ENCODE measurements around the gene TPCN2.

Gene TPCN2

DNA sequence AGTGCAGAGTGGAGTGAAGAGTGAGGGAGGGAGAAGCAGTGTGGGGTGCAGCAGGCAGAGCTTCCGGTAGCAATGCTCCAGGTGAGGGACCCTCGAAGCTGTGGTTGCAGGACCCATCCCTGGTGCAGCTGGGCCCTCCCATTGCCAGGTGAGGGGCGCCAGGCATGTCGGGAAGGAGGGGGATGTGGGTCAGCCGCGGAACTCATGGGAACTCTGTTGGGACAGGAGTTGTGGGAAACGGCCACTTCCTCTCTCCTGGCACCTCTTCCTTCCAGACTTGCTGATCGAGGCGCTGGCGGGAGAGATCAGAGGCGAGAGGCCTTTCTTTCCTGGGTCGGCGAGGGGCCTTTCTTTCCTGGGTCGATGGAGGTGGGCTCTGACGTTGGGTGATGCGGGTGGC, 48.5 kb downstream of the TPCN2 start:
- Histone ChIP-seq H3K36me3 (no peaks in the 10 kb centered on the region), H3K9me3 (ENCODE audit: severe bottlenecking) (no peaks in the 10 kb centered on the region), H3K27ac (no peak overlapping the region), H3K27me3 (ENCODE audit: insufficient read depth, low read depth, severe bottlenecking) (peaks cover 19% of the 10 kb centered on the region), H3K4me3 (ENCODE audit: low read depth, low read length) (no peak overlapping the region)
- DNase-seq: no peak
- TF ChIP-seq, protein P1, sequence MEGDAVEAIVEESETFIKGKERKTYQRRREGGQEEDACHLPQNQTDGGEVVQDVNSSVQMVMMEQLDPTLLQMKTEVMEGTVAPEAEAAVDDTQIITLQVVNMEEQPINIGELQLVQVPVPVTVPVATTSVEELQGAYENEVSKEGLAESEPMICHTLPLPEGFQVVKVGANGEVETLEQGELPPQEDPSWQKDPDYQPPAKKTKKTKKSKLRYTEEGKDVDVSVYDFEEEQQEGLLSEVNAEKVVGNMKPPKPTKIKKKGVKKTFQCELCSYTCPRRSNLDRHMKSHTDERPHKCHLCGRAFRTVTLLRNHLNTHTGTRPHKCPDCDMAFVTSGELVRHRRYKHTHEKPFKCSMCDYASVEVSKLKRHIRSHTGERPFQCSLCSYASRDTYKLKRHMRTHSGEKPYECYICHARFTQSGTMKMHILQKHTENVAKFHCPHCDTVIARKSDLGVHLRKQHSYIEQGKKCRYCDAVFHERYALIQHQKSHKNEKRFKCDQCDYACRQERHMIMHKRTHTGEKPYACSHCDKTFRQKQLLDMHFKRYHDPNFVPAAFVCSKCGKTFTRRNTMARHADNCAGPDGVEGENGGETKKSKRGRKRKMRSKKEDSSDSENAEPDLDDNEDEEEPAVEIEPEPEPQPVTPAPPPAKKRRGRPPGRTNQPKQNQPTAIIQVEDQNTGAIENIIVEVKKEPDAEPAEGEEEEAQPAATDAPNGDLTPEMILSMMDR (IDR thresholded peaks at IDR 0.05; ENCODE audit: low read depth, low read length): no peak

DNA sequence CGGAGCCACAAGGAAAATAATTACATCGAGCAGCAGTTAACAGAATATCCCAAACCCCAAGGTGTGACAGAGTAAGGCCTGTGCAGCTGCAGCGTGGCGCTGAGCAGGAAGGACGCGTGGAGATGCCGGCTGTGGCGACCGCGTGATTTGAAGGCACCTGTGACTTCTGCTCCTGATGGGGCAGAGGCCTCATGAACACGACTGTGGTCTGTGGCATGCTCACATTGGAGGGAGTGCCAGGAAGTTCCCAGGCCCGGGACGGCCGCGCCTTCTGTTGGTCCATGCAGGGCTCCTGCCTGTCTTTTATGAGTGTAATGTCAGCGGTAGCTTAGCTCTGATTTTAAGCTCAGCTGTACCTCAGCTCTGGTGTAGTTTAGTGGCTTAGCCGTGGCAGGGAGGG, 50.4 kb downstream of the TPCN2 start:
- H3K9me3 ChIP-seq (ENCODE audit: severe bottlenecking): no peaks in the 10 kb centered on the region
- peaks cover 25% of the 10 kb centered on the region for H3K27me3 ChIP-seq (ENCODE audit: insufficient read depth, low read depth, severe bottlenecking)
- H3K27ac ChIP-seq: no peak overlapping the region
- DNase-seq: no peak
- H3K4me3 ChIP-seq (ENCODE audit: low read depth, low read length): no peak overlapping the region
- TF ChIP-seq, protein P1 (IDR thresholded peaks at IDR 0.05; ENCODE audit: low read depth, low read length): no peak
- H3K36me3 ChIP-seq: no peaks in the 10 kb centered on the region

DNA sequence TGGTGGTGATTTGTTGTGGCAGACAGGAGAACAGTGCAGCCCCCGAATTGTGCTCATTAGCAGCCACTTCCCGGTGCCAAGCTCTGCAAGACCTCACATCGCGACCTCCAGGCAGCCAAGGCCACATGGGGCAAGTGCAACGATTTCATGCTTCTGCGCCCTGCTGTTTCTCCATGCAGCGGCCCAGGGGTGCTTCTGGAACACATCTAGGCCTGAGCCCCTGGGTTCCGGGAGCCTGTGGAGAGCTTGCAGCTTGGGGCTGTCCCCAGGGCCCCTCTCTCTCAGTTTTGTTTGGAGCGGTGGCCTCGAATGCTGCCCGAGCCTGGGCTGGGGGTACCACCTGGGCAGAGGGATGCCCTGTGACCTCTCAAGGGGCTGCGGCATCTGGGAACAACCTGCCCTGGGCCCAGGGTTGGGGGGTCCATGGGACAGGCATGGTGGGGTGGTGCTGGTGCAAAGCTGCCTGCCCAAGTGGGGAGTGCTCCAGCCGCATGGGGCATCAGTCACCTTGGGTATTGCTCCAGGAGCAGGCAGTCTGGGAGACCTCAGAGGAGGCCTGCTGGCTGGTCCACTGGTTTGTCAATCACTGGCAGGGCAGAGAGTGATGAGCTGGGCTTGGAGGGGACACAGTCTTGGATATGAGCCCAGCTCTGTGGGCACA, 51.9 kb downstream of the TPCN2 start:
- no peak overlapping the region for H3K27ac ChIP-seq
- H3K27me3 ChIP-seq (ENCODE audit: insufficient read depth, low read depth, severe bottlenecking): peaks cover 25% of the 10 kb centered on the region
- H3K9me3 ChIP-seq (ENCODE audit: severe bottlenecking): no peaks in the 10 kb centered on the region
- H3K36me3 ChIP-seq: no peaks in the 10 kb centered on the region
- no peak overlapping the region for H3K4me3 ChIP-seq (ENCODE audit: low read depth, low read length)
- TF ChIP-seq, protein P1 (IDR thresholded peaks at IDR 0.05; ENCODE audit: low read depth, low read length): no peak
- no peak for DNase-seq

DNA sequence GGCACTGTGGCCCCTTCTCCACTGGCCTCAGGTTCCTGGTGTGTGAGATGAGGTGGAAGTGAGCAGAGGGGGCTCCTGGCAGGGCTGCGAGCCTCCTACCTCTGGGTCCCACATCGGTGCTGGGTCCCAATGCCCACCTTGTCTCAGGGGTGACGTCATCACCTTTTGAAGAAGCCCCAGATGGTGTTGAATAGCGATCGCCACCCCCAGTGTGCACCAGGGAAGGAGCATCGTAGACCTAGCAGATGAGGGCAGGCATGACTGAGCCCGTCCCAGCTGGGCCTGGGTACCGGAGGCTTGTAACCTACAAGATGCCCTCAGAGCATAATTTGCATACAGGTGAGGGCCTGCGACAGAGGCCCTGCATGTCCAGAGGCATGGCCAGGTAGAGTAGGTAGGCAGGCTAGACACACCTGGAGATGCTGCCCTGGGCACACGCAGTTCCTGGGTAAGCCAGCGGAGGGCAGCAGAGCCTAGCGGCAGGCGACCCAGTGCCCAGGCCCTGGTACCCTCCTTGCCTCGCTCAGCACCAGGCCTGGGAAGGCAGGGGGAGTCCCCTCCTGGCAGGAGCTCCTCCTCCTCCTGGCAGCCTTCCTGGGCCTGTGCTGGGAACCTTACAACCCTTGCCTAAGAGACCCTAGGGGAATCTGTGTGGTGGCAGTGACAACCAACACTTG, 52.5 kb downstream of the TPCN2 start:
- Histone ChIP-seq H3K27ac (no peak overlapping the region), H3K27me3 (ENCODE audit: insufficient read depth, low read depth, severe bottlenecking) (peaks cover 25% of the 10 kb centered on the region), H3K4me3 (ENCODE audit: low read depth, low read length) (no peak overlapping the region), H3K36me3 (no peaks in the 10 kb centered on the region), H3K9me3 (ENCODE audit: severe bottlenecking) (no peaks in the 10 kb centered on the region)
- DNase-seq: peak; percentile 55
- TF ChIP-seq, protein P1 (IDR thresholded peaks at IDR 0.05; ENCODE audit: low read depth, low read length): peak; percentile 99

DNA sequence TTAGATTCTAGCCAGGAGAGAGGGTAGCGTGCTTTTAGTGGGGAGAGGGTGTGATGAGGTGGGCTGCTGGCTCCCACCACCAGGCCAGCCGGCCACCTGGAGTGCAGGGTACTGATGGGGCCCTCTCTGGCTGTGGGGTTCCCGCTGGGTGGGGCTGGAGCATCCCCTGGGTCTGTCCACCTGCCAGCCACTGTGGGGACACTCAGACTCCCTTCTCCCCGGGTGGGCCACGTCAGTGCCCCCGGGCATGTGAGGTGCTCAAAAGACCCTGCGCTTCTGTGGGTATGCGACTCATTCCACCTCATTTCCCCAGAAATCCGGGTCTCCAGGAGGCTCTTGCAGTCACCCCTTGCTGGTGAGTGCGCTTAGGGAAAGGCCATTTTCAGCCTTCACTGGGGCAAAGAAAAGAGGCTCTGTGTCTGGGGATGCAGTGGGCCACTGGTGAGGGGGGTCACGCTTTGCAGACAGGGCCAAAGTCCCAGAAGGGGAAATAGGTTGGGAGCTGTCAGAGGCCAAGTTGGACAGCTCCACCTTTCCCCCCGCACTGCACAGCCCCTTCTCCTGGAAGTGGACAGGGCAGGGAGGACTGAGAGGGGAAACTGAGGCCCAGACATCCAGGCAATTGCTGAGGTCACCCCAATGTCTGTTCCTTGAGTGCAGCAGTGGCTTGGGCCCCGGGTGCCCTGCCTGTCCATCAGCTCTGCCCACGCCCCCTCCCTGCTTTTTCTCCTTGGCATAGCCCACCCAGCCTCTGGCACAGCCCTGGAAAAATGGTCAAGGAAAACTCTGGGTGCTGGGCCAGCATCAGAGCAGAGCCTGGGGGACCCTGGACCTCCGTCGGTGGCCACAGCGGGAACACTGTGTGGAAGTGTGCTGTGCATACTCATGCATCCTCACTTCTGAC, 53.3 kb downstream of the TPCN2 start:
- DNase-seq: no peak
- TF ChIP-seq, protein P1 (IDR thresholded peaks at IDR 0.05; ENCODE audit: low read depth, low read length): no peak
- Histone ChIP-seq H3K4me3 (ENCODE audit: low read depth, low read length) (no peak overlapping the region), H3K9me3 (ENCODE audit: severe bottlenecking) (no peaks in the 10 kb centered on the region), H3K27ac (no peak overlapping the region), H3K27me3 (ENCODE audit: insufficient read depth, low read depth, severe bottlenecking) (peaks cover 25% of the 10 kb centered on the region), H3K36me3 (no peaks in the 10 kb centered on the region)
